ENCODE measurements around the gene TRIM54. TPM values are rescaled to one million over a fixed set of nuclear protein-coding genes. Genes with fewer than 3 reads are reported as not detected.
A peak's percentile ranks its signal among the peaks of the same experiment; 100 is the strongest.

TRIM54 gene
- polyA plus RNA-seq, 1 donor from 2014 or later, result not detected

DNA sequence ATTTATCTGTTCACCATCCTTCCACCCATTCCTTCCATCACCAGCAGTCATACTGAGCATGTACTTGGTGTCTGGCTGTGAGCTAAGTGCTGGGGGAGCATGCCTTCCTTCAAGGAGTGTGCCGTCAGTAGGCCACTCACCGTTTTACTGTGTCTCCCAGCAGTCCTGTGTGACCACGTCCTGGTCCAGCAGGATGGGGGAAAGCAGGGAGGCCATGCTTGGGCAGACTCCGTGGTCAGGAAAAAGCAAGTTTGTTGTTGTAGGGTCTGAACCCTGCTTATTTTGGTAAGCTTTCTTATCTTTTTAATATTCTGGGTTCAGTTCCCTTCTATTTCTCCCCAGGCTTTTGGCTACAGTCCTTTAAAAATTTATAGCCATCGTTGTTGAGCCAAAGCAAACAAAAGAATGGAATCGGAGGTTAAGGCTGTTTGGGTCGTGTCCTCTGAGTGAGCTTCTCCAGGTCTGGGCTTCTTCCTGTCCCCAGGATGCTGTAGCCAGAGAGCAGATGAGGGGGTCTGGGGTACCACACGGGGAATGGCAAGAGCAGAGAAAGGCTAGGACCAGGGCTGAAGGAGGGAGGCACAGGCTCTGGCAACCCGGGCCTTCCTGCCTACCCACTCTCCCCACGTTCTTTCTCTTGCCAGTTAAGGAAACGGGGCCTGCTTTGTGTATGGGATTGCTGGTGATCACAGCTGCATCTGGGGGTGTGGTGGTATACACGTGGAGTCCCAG is 32.9 kb upstream of the TRIM54 start:
- no peaks in the 10 kb centered on the region for H3K9me2 ChIP-seq (ENCODE audit: insufficient read depth, low read length)
- H2AFZ ChIP-seq (ENCODE audit: low read depth, low read length), result no peak overlapping the region
- H4K20me1 ChIP-seq (ENCODE audit: insufficient read depth), result no peaks in the 10 kb centered on the region
- H3K4me2 ChIP-seq (ENCODE audit: low read length), result no peak overlapping the region
- no peak overlapping the region for H3K4me3 ChIP-seq (ENCODE audit: low read length)
- H3K9ac ChIP-seq (ENCODE audit: low read length), result no peak overlapping the region
- no peaks in the 10 kb centered on the region for H3K36me3 ChIP-seq (ENCODE audit: insufficient read depth, low read length)
- no peaks in the 10 kb centered on the region for H3K9me3 ChIP-seq (ENCODE audit: low read length)
- H3K27ac ChIP-seq (ENCODE audit: low read length), result no peak overlapping the region
- peaks cover 5% of the 10 kb centered on the region for H3K27me3 ChIP-seq (ENCODE audit: insufficient read depth, low read depth, low read length)
- TF ChIP-seq RAD21 (conservative IDR thresholded peaks at IDR 0.05) (no peak), SMC3 (conservative IDR thresholded peaks at IDR 0.05; ENCODE audit: poor library complexity) (no peak), EP300 (conservative IDR thresholded peaks at IDR 0.05; ENCODE audit: poor library complexity, severe bottlenecking) (no peak)
- H3F3A ChIP-seq (ENCODE audit: insufficient read depth, low read length, poor library complexity, severe bottlenecking), result no peaks in the 10 kb centered on the region
- H3K79me2 ChIP-seq (replicated peaks; ENCODE audit: insufficient read depth, low read length), result no peaks in the 10 kb centered on the region

DNA sequence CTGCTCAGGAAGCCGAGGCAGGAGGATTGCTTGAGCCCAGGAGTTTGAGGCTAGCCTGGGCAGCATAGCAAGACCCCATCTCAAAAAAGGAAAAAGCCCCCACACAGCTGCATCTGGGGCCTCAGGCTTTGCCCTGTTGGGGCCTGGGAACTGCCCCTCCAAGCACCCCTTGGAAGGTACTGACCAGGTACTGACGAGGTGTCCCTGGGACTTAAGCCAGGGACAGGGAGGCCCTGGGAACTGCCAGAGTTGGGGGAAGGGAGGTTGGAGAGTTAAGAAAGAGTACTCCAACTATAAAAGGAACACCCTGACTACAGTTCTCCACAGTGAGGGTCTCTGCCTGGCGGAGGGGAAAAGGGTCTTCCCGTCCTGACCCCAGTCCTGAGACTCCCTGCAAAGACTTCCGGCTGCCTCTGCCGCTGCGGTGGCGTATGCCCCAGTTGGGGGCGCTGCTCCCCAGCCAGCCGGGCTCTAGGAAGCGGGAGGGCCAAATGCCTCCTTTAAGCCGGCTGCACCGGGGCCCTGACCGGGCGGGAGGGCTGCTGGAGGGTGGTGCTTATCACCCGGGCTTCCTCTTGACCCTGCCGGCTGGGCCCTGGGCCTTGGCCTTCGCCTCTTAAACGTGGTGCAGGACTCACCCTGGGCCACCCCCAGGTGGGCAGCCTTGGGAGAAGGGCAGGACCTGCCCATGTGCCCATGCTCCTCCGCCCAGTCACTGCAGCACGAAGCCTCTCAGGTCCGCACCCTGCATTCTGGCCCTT is 32.2 kb upstream of the TRIM54 start:
- no peak overlapping the region for H3K9ac ChIP-seq (ENCODE audit: low read length)
- no peak overlapping the region for H2AFZ ChIP-seq (ENCODE audit: low read depth, low read length)
- no peaks in the 10 kb centered on the region for H3K36me3 ChIP-seq (ENCODE audit: insufficient read depth, low read length)
- no peaks in the 10 kb centered on the region for H3F3A ChIP-seq (ENCODE audit: insufficient read depth, low read length, poor library complexity, severe bottlenecking)
- no peaks in the 10 kb centered on the region for H3K9me2 ChIP-seq (ENCODE audit: insufficient read depth, low read length)
- no peak overlapping the region for H3K27ac ChIP-seq (ENCODE audit: low read length)
- no peak for TF ChIP-seq SMC3 (conservative IDR thresholded peaks at IDR 0.05; ENCODE audit: poor library complexity)
- no peak for TF ChIP-seq EP300 (conservative IDR thresholded peaks at IDR 0.05; ENCODE audit: poor library complexity, severe bottlenecking)
- no peak for TF ChIP-seq EZH2 (IDR thresholded peaks at IDR 0.05; ENCODE audit: borderline replicate concordance, insufficient read depth, low read length, poor library complexity, severe bottlenecking)
- TF ChIP-seq, protein P1, sequence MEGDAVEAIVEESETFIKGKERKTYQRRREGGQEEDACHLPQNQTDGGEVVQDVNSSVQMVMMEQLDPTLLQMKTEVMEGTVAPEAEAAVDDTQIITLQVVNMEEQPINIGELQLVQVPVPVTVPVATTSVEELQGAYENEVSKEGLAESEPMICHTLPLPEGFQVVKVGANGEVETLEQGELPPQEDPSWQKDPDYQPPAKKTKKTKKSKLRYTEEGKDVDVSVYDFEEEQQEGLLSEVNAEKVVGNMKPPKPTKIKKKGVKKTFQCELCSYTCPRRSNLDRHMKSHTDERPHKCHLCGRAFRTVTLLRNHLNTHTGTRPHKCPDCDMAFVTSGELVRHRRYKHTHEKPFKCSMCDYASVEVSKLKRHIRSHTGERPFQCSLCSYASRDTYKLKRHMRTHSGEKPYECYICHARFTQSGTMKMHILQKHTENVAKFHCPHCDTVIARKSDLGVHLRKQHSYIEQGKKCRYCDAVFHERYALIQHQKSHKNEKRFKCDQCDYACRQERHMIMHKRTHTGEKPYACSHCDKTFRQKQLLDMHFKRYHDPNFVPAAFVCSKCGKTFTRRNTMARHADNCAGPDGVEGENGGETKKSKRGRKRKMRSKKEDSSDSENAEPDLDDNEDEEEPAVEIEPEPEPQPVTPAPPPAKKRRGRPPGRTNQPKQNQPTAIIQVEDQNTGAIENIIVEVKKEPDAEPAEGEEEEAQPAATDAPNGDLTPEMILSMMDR (IDR thresholded peaks at IDR 0.05; ENCODE audit: poor library complexity, severe bottlenecking), result peak; percentile 38
- H3K4me2 ChIP-seq (ENCODE audit: low read length), result no peak overlapping the region
- no peak overlapping the region for H3K4me3 ChIP-seq (ENCODE audit: low read length)
- peaks cover 5% of the 10 kb centered on the region for H3K27me3 ChIP-seq (ENCODE audit: insufficient read depth, low read depth, low read length)
- H4K20me1 ChIP-seq (ENCODE audit: insufficient read depth), result no peaks in the 10 kb centered on the region
- no peaks in the 10 kb centered on the region for H3K79me2 ChIP-seq (replicated peaks; ENCODE audit: insufficient read depth, low read length)
- no peaks in the 10 kb centered on the region for H3K9me3 ChIP-seq (ENCODE audit: low read length)

DNA sequence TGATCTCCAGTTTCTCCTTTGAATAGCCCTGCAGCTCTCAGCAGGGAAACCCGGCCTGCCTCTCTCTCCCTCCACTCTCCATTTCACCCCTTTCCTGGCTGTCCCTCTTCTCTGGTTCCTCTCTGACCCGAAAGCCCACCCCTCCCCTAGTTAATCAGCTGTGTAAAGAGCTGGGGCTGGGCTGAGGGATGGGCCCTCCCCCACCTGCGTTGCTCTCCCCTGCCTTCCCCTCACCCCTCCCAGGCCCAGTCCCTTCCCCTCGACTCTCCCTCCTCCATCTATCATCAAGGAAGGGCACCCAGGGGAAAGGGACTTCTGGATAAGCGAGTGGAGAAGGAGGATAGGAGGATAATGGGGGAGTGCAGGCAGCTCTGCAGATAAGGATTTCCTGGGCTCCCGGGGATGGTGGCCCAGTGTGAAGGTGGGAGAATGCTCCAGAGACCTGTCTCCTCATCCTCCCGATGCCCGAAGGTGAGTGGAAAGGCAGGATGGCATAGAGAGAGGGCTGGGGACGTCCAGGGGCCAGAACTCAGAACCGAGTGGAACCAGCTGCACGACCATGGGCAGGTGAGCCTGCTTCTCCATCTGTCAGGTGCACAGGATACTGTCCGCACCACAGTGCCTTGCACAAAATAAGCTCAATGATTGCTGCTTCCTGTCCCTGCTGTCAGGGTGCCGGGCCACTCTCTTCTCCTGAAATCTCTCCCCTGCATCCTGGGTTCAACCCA is 31.4 kb upstream of the TRIM54 start:
- H3K79me2 ChIP-seq (replicated peaks; ENCODE audit: insufficient read depth, low read length), result no peaks in the 10 kb centered on the region
- TF ChIP-seq MXI1 (conservative IDR thresholded peaks at IDR 0.05; ENCODE audit: poor library complexity, severe bottlenecking) (no peak), EP300 (conservative IDR thresholded peaks at IDR 0.05; ENCODE audit: poor library complexity, severe bottlenecking) (no peak), POLR2AphosphoS5 (IDR thresholded peaks at IDR 0.05) (no peak), SMC3 (conservative IDR thresholded peaks at IDR 0.05; ENCODE audit: poor library complexity) (no peak), TAF1 (IDR thresholded peaks at IDR 0.05; ENCODE audit: low read depth) (no peak), RAD21 (conservative IDR thresholded peaks at IDR 0.05) (no peak), EZH2 (IDR thresholded peaks at IDR 0.05; ENCODE audit: borderline replicate concordance, insufficient read depth, low read length, poor library complexity, severe bottlenecking) (no peak)
- TF ChIP-seq, protein P2, sequence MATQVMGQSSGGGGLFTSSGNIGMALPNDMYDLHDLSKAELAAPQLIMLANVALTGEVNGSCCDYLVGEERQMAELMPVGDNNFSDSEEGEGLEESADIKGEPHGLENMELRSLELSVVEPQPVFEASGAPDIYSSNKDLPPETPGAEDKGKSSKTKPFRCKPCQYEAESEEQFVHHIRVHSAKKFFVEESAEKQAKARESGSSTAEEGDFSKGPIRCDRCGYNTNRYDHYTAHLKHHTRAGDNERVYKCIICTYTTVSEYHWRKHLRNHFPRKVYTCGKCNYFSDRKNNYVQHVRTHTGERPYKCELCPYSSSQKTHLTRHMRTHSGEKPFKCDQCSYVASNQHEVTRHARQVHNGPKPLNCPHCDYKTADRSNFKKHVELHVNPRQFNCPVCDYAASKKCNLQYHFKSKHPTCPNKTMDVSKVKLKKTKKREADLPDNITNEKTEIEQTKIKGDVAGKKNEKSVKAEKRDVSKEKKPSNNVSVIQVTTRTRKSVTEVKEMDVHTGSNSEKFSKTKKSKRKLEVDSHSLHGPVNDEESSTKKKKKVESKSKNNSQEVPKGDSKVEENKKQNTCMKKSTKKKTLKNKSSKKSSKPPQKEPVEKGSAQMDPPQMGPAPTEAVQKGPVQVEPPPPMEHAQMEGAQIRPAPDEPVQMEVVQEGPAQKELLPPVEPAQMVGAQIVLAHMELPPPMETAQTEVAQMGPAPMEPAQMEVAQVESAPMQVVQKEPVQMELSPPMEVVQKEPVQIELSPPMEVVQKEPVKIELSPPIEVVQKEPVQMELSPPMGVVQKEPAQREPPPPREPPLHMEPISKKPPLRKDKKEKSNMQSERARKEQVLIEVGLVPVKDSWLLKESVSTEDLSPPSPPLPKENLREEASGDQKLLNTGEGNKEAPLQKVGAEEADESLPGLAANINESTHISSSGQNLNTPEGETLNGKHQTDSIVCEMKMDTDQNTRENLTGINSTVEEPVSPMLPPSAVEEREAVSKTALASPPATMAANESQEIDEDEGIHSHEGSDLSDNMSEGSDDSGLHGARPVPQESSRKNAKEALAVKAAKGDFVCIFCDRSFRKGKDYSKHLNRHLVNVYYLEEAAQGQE (IDR thresholded peaks at IDR 0.05; ENCODE audit: borderline replicate concordance), result no peak
- TF ChIP-seq, protein P1 (IDR thresholded peaks at IDR 0.05; ENCODE audit: poor library complexity, severe bottlenecking), result no peak
- peaks cover 5% of the 10 kb centered on the region for H3K27me3 ChIP-seq (ENCODE audit: insufficient read depth, low read depth, low read length)
- H3K4me2 ChIP-seq (ENCODE audit: low read length), result no peak overlapping the region
- H3K27ac ChIP-seq (ENCODE audit: low read length), result no peak overlapping the region
- no peaks in the 10 kb centered on the region for H3K9me2 ChIP-seq (ENCODE audit: insufficient read depth, low read length)
- no peaks in the 10 kb centered on the region for H3F3A ChIP-seq (ENCODE audit: insufficient read depth, low read length, poor library complexity, severe bottlenecking)
- H4K20me1 ChIP-seq (ENCODE audit: insufficient read depth), result no peaks in the 10 kb centered on the region
- H3K9me3 ChIP-seq (ENCODE audit: low read length), result no peaks in the 10 kb centered on the region
- no peak overlapping the region for H3K4me3 ChIP-seq (ENCODE audit: low read length)
- no peak overlapping the region for H3K9ac ChIP-seq (ENCODE audit: low read length)
- H2AFZ ChIP-seq (ENCODE audit: low read depth, low read length), result no peak overlapping the region
- H3K36me3 ChIP-seq (ENCODE audit: insufficient read depth, low read length), result no peaks in the 10 kb centered on the region

Measured in neural cell (in vitro differentiated cells).